Mammary epithelial cell (primary cell): ENCODE data around the gene ARID3B.

Experiments used
- CTCF ChIP-seq, 2 donors: IDR thresholded peaks in 1 of 2; conservative IDR thresholded peaks in 1 of 2; 2 replicates each; pipeline ENCODE4 v1.5.1; 2011 to 2012; ENCODE audit warnings: inconsistent platforms in 2 of 2, low read length in 2 of 2, mild to moderate bottlenecking in 2 of 2, control low read depth in 1 of 2, low read depth in 1 of 2; ENCODE audit not compliant: insufficient read depth in 1 of 2; ENCODE audit errors: extremely low read depth in 1 of 2
- EZH2 ChIP-seq: IDR thresholded peaks from 2 replicates; pipeline ENCODE4 v1.6.1; 2012; ENCODE audit warnings: low read length, inconsistent platforms, borderline replicate concordance

- TF ChIP-seq EZH2 (no peak), CTCF (conservative IDR thresholded peaks at IDR 0.05 in 1 of 2, IDR thresholded peaks at IDR 0.05 in 1 of 2; ENCODE audit: extremely low read depth in 1 of 2, insufficient read depth in 1 of 2, low read depth in 1 of 2, low read length in 2 of 2) (no peak)
These were observed 73.1 kb downstream of the ARID3B start for GRCh38 chr15:74613953-74614743.
